Islet precursor cell (in vitro differentiated cells): Measurements from ENCODE around the gene ARPC1A.
A peak's percentile ranks its signal among the peaks of the same experiment; 100 is the strongest.

Experiments used
- DNase-seq: peaks from one replicate; pipeline ENCODE4 v3.0.0-alpha.2; 2018

The ARPC1A gene

GRCh38 chr7:99390941-99391602 lies 65.4 kb downstream of the ARPC1A start:
- no peak for DNase-seq

GRCh38 chr7:99392046-99392445 lies 66.3 kb downstream of the ARPC1A start:
- DNase-seq: no peak

GRCh38 chr7:99392659-99393354 lies 67.1 kb downstream of the ARPC1A start:
- DNase-seq: peak; percentile 90

- peak; percentile 90 for DNase-seq
Observed at GRCh38 chr7:99393355-99394187, 67.9 kb downstream of the ARPC1A start.

- no peak for DNase-seq
Observed at GRCh38 chr7:99394188-99394502, 68.4 kb downstream of the ARPC1A start.

- no peak for DNase-seq
Observed at GRCh38 chr7:99395616-99396327, 70.1 kb downstream of the ARPC1A start.

GRCh38 chr7:99396418-99397296 lies 71.0 kb downstream of the ARPC1A start:
- DNase-seq: no peak

- no peak for DNase-seq
Observed at GRCh38 chr7:99397297-99397983, 71.7 kb downstream of the ARPC1A start.

- DNase-seq: no peak
Observed at GRCh38 chr7:99398891-99399445, 73.3 kb downstream of the ARPC1A start.

- DNase-seq: no peak
Observed at GRCh38 chr7:99399597-99399996, 73.9 kb downstream of the ARPC1A start.

GRCh38 chr7:99402854-99403253 lies 77.2 kb downstream of the ARPC1A start:
- no peak for DNase-seq

GRCh38 chr7:99403764-99404163 lies 78.1 kb downstream of the ARPC1A start:
- DNase-seq: no peak

GRCh38 chr7:99404235-99404976 lies 78.7 kb downstream of the ARPC1A start:
- no peak for DNase-seq

GRCh38 chr7:99404977-99405320 lies 79.3 kb downstream of the ARPC1A start:
- no peak for DNase-seq

- no peak for DNase-seq
Observed at GRCh38 chr7:99406557-99406956, 80.9 kb downstream of the ARPC1A start.

- DNase-seq: peak; percentile 73
Observed at GRCh38 chr7:99407872-99408378, 82.2 kb downstream of the ARPC1A start.

GRCh38 chr7:99408379-99409191 lies 82.9 kb downstream of the ARPC1A start, which contains the start of the genes BUD31 and PDAP1:
TSS of gene BUD31 (plus strand) at chr7:99408969. CDS start at chr7:99411093, 2,124 bp downstream.
TSS of gene PDAP1 (minus strand) at chr7:99408597. CDS start at chr7:99408548, 49 bp downstream.
- DNase-seq: peak; percentile 97

GRCh38 chr7:99409192-99409572 lies 83.5 kb downstream of the ARPC1A start:
- DNase-seq: no peak

- DNase-seq: no peak
Observed at GRCh38 chr7:99409806-99410205, 84.1 kb downstream of the ARPC1A start.
